ENCODE data around the gene BEST4.

The BEST4 gene

DNA sequence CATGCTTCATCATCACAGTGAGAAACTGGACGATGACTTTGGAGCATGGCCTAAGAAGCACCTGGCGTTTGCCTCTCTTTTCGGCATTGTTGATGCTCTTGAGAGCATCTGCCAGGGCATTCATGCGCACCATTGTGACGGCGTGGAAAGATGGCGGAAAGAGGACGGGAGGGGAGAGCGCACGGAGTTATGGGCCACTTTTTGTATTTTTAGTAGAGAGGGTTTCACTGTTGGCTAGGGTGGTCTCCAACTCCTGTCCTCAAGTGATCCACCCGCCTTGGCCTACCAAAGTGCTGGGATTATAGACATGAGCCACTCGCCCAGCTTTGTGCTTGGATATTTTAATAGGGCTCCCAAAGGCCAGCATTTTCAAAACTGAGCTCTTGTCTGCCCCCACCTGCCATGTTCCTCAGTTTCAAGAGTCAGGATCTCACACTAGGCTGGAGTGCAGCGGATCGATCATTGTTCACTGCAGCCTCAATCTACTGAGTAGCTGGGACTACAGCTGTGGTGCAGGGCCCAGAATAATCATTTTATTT is 7.3 kb downstream of the BEST4 start:
- no peaks in the 10 kb centered on the region for H3K9me2 ChIP-seq (replicated peaks; ENCODE audit: control insufficient read depth, low read length)
- H3K27ac ChIP-seq (ENCODE audit: low read depth, low read length): no peak overlapping the region
- no peak for TF ChIP-seq EZH2phosphoT487 (IDR thresholded peaks at IDR 0.05; ENCODE audit: borderline replicate concordance, low read length)
- TF ChIP-seq, protein P1, sequence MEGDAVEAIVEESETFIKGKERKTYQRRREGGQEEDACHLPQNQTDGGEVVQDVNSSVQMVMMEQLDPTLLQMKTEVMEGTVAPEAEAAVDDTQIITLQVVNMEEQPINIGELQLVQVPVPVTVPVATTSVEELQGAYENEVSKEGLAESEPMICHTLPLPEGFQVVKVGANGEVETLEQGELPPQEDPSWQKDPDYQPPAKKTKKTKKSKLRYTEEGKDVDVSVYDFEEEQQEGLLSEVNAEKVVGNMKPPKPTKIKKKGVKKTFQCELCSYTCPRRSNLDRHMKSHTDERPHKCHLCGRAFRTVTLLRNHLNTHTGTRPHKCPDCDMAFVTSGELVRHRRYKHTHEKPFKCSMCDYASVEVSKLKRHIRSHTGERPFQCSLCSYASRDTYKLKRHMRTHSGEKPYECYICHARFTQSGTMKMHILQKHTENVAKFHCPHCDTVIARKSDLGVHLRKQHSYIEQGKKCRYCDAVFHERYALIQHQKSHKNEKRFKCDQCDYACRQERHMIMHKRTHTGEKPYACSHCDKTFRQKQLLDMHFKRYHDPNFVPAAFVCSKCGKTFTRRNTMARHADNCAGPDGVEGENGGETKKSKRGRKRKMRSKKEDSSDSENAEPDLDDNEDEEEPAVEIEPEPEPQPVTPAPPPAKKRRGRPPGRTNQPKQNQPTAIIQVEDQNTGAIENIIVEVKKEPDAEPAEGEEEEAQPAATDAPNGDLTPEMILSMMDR (IDR thresholded peaks at IDR 0.05; ENCODE audit: low read depth, low read length, poor library complexity, severe bottlenecking): no peak
- no peaks in the 10 kb centered on the region for H3K27me3 ChIP-seq (ENCODE audit: control insufficient read depth, low read length)
- peaks cover 66% of the 10 kb centered on the region for H3K36me3 ChIP-seq (ENCODE audit: control insufficient read depth, low read length)
- H3K4me1 ChIP-seq (ENCODE audit: control insufficient read depth, low read length): peaks cover 54% of the 10 kb centered on the region
- no peaks in the 10 kb centered on the region for H3K9me3 ChIP-seq (ENCODE audit: control insufficient read depth, insufficient read depth, low read length)
- H3K79me2 ChIP-seq (ENCODE audit: control insufficient read depth, low read length): peaks cover 36% of the 10 kb centered on the region
- peaks cover 80% of the 10 kb centered on the region for H3F3A ChIP-seq (ENCODE audit: control insufficient read depth, insufficient read depth)
- H3K4me3 ChIP-seq (ENCODE audit: low read length): no peak overlapping the region
- H4K20me1 ChIP-seq (ENCODE audit: control insufficient read depth, insufficient read depth, low read depth, low read length): peaks cover 12% of the 10 kb centered on the region
- no peak overlapping the region for H3K4me2 ChIP-seq (ENCODE audit: low read length)

DNA sequence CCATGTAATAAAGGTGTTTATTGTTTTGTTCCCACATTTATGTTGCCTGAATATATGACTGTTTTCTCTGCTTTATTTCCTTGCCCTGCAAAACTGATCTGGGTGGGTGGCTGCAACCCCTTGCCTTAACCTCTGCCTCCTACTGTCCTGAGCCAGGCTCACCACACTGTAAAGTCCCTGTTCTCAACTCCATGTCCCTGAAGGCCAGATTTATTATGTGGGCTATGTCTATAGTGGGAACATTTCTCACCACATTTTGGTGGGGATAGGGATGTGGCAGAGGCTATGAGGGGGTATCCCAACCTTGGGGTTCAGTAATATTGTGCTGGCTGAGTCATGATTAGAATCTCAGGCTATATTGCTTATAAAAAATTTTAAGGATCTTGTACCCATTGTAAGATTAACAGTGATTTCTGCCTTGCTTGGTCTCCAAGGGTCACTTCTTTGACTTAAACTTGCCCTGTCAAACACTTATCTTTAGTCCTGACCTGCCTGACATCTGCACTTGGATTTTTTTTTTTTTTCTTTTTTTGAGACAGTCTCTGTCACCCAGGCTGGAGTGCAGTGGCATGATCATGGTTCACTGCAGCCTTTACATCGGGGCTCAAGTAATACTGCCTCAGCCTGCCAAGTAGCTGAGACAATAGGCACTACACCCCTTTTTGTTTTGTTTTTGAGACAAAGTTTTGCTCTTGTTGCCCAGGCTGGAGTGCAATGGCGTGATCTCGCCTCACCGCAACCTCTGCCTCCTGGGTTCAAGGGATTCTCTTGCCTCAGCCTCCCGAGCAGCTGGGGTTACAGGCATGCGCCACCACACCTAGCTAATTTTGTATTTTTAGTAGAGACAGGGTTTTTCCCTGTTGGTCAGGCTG is 9.0 kb downstream of the BEST4 start:
- peak overlapping the region; percentile 99; the same call in 1 of the 2 replicates for H3K4me3 ChIP-seq (ENCODE audit: low read length)
- H3K79me2 ChIP-seq (ENCODE audit: control insufficient read depth, low read length): peaks cover 53% of the 10 kb centered on the region
- no peaks in the 10 kb centered on the region for H3K9me2 ChIP-seq (replicated peaks; ENCODE audit: control insufficient read depth, low read length)
- TF ChIP-seq EZH2phosphoT487 (IDR thresholded peaks at IDR 0.05; ENCODE audit: borderline replicate concordance, low read length): no peak
- TF ChIP-seq, protein P1 (IDR thresholded peaks at IDR 0.05; ENCODE audit: low read depth, low read length, poor library complexity, severe bottlenecking): no peak
- H3K27me3 ChIP-seq (ENCODE audit: control insufficient read depth, low read length): no peaks in the 10 kb centered on the region
- peaks cover 45% of the 10 kb centered on the region for H3K4me1 ChIP-seq (ENCODE audit: control insufficient read depth, low read length)
- H4K20me1 ChIP-seq (ENCODE audit: control insufficient read depth, insufficient read depth, low read depth, low read length): peaks cover 12% of the 10 kb centered on the region
- no peaks in the 10 kb centered on the region for H3K9me3 ChIP-seq (ENCODE audit: control insufficient read depth, insufficient read depth, low read length)
- H3K4me2 ChIP-seq (ENCODE audit: low read length): peak overlapping the region; percentile 74; the same call in 1 of the 2 replicates
- peaks cover 78% of the 10 kb centered on the region for H3F3A ChIP-seq (ENCODE audit: control insufficient read depth, insufficient read depth)
- H3K27ac ChIP-seq (ENCODE audit: low read depth, low read length): no peak overlapping the region
- peaks cover 73% of the 10 kb centered on the region for H3K36me3 ChIP-seq (ENCODE audit: control insufficient read depth, low read length)

GRCh38 chr1:44777969-44778635 is 9.9 kb downstream of the BEST4 start:
- Histone ChIP-seq H3K4me1 (ENCODE audit: control insufficient read depth, low read length) (peaks cover 38% of the 10 kb centered on the region), H3K27me3 (ENCODE audit: control insufficient read depth, low read length) (no peaks in the 10 kb centered on the region), H3K27ac (ENCODE audit: low read depth, low read length) (peak overlapping the region; percentile 78), H3K36me3 (ENCODE audit: control insufficient read depth, low read length) (peaks cover 73% of the 10 kb centered on the region), H3K4me2 (ENCODE audit: low read length) (peak overlapping the region; percentile 74), H3K79me2 (ENCODE audit: control insufficient read depth, low read length) (peaks cover 54% of the 10 kb centered on the region), H3K4me3 (ENCODE audit: low read length) (peak overlapping the region; percentile 99), H3K9me3 (ENCODE audit: control insufficient read depth, insufficient read depth, low read length) (no peaks in the 10 kb centered on the region), H3K9me2 (replicated peaks; ENCODE audit: control insufficient read depth, low read length) (no peaks in the 10 kb centered on the region), H4K20me1 (ENCODE audit: control insufficient read depth, insufficient read depth, low read depth, low read length) (peaks cover 12% of the 10 kb centered on the region), H3F3A (ENCODE audit: control insufficient read depth, insufficient read depth) (peaks cover 73% of the 10 kb centered on the region)
- TF ChIP-seq EZH2phosphoT487 (IDR thresholded peaks at IDR 0.05; ENCODE audit: borderline replicate concordance, low read length): no peak
- TF ChIP-seq, protein P1 (IDR thresholded peaks at IDR 0.05; ENCODE audit: low read depth, low read length, poor library complexity, severe bottlenecking): no peak

Data from DOHH2 (cell line).